GM19099 (cell line): Measurements from ENCODE around the gene PHKA1.
"Not testable (repeated sequence)": the region's sequence is repeated elsewhere in the genome, so short reads cannot be mapped to it uniquely, and the experiment has no call there.

Source experiments
- POLR2A ChIP-seq: IDR thresholded peaks from 3 replicates; pipeline ENCODE4 v1.6.1; 2011; ENCODE audit warnings: low read depth; ENCODE audit not compliant: insufficient read length; ENCODE audit errors: extremely low read depth

Gene PHKA1

GRCh38 chrX:72713599-72714477, at the start of gene PHKA1:
TSS of gene PHKA1 (minus strand) at chrX:72714306. CDS start at chrX:72713880, 426 bp downstream.
- not testable (repeated sequence) for TF ChIP-seq POLR2A

DNA sequence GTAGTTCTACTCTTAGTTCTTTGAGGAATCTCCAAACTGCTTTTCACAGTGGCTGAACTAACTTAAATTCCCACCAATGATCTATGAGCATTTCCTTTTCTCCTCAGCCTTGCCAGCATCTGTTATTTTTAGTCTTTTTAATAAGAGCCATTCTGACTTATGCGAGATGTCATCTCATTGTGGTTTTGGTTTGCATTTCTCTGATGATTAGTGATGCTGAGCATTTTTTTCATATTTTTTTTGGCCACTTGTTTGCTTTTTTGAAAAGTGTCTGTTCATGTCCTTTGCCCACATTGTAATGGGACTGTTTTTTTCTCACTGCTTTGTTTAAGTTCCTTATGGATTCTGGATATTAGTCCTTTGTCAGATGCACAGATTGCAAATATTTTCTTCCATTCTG, 21.5 kb upstream of the PHKA1 start:
- TF ChIP-seq POLR2A = no peak

DNA sequence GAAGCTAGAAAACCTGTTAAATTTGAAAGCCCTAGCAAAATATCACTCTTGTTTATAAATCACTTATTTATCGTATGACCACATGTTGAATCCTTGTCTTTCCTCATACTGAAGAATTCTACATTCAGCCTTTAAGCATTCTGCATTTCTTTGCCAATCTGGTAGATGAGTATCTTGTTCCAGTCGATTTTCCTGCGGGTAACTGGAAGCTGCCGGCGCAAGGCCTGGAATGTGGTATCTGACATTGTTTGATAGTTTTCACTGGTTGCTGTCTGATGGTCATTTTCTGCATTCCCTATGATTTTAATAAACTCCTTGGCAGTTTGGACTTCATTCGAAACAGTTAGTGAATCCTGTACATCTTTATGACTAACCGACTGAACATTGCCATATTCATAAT, 13.7 kb upstream of the PHKA1 start:
- TF ChIP-seq POLR2A = no peak

GRCh38 chrX:72716766-72717165, 2.7 kb upstream of the PHKA1 start:
- TF ChIP-seq POLR2A = no peak

- no peak for TF ChIP-seq POLR2A
Measured at GRCh38 chrX:72715546-72715945, 1.4 kb upstream of the PHKA1 start.

DNA sequence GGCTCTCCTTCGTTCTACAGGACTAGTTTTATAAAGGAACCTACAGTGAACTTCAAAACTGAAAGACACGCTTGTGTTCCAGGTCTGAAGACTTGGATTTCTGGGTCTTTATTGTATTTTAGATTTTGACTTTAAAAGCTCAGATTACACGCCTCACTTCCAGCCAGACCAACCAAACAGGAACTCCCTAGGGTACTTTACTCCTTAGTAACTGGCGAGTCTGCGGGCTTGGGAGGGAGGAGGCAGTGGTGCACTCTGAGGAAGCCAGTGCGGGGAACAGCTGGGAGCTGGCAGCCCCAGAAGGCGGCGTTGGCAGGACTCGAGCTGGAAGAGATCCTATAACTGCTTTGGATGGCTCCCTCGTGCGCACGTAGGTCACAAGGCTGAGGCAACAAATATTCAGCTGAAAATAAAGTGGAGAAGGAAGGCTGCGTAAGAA, 391 bp upstream of the PHKA1 start:
- TF ChIP-seq POLR2A = no peak

- no peak for TF ChIP-seq POLR2A
Measured at GRCh38 chrX:72713130-72713529, 976 bp downstream of the PHKA1 start.

GRCh38 chrX:72712094-72712755, 1.9 kb downstream of the PHKA1 start:
- TF ChIP-seq POLR2A = no peak

DNA sequence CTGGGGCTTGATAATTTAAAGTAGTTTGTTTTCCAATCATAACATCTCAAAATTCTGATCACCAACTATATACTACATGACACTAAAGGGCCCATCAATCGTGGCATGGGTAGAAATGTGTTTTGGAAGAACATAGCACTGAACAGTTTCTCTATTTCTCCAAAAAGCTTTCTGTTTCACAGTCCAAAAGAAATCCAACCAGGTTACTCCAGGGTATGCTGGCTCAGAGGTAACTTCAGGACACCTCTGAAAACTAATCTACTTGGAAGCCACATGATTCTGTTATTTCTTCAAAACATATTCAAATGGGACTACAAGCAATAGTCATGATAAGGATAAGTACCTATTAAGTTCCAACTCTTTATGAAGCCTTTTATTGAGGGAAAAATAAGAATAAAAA, 8.3 kb downstream of the PHKA1 start:
- no peak for TF ChIP-seq POLR2A

DNA sequence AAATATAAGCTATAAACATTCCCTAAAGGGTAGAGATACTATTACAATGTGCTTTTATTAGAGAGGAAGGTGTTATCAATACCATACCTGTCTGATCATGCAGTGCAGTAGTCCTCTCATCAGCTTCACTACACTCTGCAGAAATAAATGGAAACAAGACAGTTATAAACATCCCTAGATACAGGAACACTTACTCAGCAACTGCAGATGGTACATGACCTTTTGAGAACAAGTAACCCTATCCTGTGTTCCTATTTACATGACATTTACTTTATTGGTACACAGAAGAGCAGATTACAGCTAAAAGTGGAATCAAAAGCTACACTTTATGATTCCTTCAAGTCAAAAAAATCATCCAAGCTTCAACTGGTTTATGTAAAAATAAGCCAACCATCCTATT, 9.0 kb downstream of the PHKA1 start:
- no peak for TF ChIP-seq POLR2A

- no peak for TF ChIP-seq POLR2A
Measured at GRCh38 chrX:72694170-72694569, 19.9 kb downstream of the PHKA1 start.

- TF ChIP-seq POLR2A = no peak
Measured at GRCh38 chrX:72693477-72693876, 20.6 kb downstream of the PHKA1 start.

GRCh38 chrX:72687396-72687795, 26.7 kb downstream of the PHKA1 start:
- no peak for TF ChIP-seq POLR2A

DNA sequence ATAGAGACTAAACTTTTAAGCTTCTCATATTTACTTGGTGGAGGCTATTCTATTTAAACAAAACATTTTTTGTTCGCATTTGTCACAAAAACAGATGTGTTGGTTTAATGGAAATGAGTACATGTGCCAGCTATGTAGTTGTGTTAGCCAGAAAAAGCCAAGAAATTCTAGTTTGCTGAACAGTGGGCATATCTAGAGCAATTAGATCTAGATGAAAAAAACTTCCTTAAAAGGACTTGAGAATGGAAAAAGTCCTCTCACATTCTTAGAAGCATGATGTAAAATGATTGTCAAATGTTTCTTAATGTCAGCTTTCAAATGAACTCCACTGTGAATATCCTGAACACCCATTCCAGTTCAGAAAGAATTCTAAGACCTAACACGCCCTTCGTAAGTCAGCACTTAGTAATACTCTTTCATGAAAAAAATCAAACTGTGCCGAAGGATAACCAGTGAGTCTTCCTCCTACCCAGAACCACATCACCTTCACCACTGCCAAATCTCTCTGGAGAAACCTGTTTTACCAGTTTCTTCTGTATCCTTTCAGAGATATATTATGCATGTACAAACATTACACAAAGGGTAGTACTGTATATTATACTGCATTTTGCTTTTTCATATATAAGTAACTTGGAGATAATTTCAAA, 28.2 kb downstream of the PHKA1 start:
- no peak for TF ChIP-seq POLR2A

- TF ChIP-seq POLR2A = no peak
Measured at GRCh38 chrX:72685018-72685417, 29.1 kb downstream of the PHKA1 start.

DNA sequence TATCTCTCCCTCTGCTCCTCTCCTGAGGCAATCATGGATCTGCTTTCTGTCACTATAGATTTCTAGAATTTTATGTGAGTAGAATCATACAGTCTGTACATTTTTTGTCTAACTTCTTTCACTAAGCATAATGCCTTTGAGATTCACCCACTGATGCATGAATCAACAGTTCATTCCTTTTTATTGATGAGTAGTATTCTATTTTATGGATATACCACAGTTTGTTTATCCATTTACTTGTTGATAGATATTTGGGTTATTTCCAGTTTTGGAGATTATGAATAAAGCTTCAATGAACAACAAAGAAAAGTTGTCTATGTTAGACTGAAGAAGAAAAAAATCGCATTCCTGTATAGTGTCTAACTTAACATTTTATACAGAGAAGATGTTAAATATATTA, 30.5 kb downstream of the PHKA1 start:
- no peak for TF ChIP-seq POLR2A

- no peak for TF ChIP-seq POLR2A
Measured at GRCh38 chrX:72676465-72676864, 37.6 kb downstream of the PHKA1 start.

DNA sequence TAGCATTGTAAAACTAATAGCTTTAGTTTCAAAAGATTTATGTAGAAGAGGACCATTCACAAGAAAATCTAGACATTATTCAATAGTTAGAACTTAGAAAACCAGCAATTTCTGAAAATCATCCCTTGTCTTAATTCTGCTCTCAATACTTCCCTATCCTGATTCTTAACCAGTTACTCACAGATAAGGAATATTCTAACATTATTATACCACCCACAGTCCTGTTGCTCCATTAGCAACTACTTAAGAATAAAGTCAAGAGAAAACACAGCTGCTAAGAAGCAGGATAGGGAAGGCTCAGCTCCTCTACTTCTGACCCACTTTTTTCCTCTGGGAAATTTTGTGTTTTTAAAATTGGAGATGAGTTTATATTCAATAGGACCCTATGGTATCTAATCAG, 47.7 kb downstream of the PHKA1 start:
- TF ChIP-seq POLR2A = no peak
